Activated CD4-positive, alpha-beta T cell treated with anti-CD3 and anti-CD28 coated beads for 1 hour (primary cell): ENCODE measurements around the gene GFRA4.

Experiments used
- DNase-seq: peaks from one replicate; pipeline ENCODE4 v3.0.0-alpha.2; 2020

GFRA4 gene

DNA sequence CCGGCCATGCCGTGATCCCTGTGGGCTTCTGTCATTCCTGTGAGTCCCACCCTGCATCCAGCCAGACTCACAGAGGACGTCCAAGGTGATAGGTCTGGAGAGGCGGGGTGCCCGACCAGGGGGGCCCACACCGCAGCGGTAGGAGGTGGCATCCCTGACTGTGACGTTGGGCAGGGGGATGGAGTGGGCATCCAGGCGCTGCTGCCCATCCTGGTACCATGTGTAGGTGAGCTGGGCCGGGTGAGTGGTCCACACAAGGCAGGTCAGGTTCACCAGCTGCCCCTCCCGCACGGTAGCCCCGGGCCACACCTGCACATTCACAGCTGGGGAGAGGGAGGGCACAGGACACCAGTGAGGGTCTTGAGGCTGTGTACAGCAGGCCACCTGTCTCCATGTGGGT lies 30.2 kb upstream of the GFRA4 start:
- no peak for DNase-seq

GRCh38 chr20:3692706-3693294 lies 29.6 kb upstream of the GFRA4 start:
- no peak for DNase-seq

GRCh38 chr20:3691897-3692296 lies 28.7 kb upstream of the GFRA4 start:
- no peak for DNase-seq

- no peak for DNase-seq
Measured at GRCh38 chr20:3691306-3691705, 28.1 kb upstream of the GFRA4 start.

- no peak for DNase-seq
Measured at GRCh38 chr20:3690413-3690812, 27.2 kb upstream of the GFRA4 start.

- no peak for DNase-seq
Measured at GRCh38 chr20:3689978-3690377, 26.8 kb upstream of the GFRA4 start.

DNA sequence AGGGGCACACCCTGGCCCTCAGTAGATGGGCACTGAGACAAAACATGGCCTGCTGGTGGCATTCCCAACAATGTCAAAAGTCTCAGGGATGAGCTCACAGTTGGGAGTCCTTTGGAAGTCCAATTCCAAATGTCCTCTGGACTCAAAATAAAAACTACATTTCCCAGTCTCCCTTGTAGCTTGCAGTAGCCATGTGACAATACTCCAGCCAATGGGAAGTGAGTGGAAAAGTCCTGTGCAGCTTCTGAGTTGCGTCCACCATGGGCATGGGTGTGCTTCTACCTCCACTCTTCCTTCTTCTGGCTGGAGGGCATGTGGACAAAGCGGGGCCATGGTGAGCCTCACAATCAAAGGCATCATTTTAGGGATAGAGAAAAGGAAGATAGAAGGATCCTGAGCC lies 24.5 kb upstream of the GFRA4 start:
- no peak for DNase-seq

DNA sequence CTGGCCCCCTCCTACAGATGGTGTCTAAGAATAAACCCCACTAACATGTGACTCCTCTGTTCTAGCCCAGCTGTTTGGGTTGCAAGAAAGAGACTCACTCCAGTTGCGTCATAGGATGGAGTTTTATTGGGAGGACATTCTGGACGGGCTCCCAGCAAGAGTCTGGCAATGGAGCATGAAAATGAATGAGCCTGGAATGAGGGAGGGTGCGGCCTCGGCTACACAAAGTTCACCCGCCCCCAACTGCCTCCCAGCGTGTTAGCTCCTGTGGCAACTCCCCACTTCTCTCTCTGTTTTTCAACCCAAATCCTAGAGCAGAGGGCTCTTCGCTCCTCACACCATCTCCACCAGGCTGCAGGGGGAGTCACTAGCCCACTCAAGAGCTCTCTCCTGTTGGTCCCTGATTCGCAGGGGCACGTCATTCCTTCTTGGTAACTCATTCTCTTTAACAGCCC lies 23.7 kb upstream of the GFRA4 start:
- no peak for DNase-seq

DNA sequence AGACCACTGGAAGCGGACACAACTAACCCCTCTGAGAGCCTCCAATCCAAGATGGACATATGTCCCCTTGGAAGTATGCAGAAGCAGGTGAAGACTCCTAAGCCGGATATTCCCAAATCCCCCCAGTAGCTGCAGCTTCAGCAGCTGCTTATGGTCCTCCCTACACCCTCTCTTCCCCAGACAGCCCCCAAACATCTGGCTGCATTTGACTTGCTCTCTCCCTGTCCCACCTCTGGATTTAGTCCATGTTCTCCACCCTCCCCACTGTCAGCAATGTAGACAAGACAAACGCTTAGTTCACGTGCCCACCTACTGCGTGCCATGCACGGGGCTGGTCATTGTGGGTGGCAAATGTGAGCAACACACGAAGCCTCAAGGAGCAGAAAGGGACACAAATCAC lies 23.2 kb upstream of the GFRA4 start:
- no peak for DNase-seq

- no peak for DNase-seq
Measured at GRCh38 chr20:3685341-3685740, 22.1 kb upstream of the GFRA4 start.

GRCh38 chr20:3681931-3682781 lies 19.0 kb upstream of the GFRA4 start, which contains the start of gene ADAM33:
Gene ADAM33, minus strand, starts transcription at chr20:3682010. Its CDS starts 6 bp downstream, at chr20:3682004.
- DNase-seq, result no peak

DNA sequence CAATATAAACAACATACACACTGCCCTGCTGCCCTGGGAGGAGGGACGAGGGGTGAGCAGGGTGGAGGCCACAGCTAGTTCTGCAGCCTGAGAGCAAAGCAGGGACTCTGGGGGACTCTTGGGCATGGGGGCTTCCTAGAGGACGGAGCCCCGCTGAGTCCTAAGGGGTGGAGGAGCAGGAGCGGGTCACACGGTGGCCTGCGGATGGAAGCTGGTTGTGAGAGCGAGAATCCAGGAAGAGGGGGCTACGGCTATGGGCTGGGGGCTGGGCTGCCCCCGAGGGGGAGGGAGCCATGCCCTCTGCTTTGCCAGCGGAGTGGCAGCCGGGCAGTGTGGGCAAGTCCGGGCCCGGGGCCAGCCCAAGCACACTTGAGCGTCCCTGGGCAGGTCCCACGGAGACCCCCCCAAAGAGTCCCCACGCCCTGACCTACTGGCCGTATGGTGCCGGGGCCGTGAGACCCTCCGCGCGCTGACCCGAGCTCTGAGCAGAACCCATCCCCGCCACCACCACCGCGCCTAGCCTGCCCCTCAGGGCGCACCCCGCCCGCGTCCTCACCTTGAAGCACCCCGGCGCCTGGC lies 18.2 kb upstream of the GFRA4 start:
- DNase-seq, result no peak

GRCh38 chr20:3680701-3681351 lies 17.6 kb upstream of the GFRA4 start:
- DNase-seq, result no peak

DNA sequence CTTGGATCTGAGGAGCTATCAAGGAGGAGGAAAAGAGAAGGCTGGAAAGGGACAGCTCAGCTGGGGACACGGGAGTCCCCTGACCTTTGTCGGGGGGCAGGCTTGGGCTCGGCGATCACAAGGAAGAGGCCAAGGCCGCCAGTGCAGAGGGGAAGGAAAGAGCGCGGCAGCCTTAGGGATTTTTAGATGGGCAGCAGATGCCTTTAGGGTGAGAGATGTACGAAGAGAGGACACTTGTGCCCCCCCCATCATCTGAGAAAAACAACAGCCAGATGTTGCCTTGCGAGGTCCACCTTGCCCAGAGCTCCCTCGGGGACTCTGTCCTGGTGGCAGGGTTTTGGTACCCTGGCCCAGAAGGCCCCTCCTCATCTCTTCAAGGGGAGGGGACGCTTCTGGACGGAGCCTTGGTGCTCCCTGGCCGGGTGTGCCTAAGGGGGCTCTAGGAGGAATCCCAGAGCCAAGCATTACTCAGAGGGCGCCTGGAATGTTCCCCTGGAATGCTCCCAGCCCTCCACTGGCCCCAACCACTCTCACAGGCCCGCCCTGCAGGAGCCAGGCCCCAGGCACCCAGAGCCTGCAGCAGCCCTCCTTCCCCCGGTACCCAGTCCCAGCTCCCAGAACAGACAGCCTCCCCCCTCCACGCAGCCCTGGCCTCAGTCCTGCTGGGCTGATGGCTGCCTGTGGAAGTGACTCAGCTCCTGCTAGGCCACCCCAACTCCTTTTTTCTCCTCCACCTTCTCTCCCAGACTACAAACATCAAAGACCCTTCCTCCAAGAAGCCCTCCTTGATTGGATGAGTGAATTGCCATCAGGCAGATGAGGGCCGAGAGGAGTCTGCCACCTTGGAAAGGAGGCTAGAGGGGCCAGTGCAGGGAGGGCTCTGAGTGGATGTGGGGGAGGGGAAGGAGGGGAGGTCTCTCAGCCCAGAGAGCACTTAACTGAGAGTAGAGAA lies 16.8 kb upstream of the GFRA4 start:
- DNase-seq, result no peak

DNA sequence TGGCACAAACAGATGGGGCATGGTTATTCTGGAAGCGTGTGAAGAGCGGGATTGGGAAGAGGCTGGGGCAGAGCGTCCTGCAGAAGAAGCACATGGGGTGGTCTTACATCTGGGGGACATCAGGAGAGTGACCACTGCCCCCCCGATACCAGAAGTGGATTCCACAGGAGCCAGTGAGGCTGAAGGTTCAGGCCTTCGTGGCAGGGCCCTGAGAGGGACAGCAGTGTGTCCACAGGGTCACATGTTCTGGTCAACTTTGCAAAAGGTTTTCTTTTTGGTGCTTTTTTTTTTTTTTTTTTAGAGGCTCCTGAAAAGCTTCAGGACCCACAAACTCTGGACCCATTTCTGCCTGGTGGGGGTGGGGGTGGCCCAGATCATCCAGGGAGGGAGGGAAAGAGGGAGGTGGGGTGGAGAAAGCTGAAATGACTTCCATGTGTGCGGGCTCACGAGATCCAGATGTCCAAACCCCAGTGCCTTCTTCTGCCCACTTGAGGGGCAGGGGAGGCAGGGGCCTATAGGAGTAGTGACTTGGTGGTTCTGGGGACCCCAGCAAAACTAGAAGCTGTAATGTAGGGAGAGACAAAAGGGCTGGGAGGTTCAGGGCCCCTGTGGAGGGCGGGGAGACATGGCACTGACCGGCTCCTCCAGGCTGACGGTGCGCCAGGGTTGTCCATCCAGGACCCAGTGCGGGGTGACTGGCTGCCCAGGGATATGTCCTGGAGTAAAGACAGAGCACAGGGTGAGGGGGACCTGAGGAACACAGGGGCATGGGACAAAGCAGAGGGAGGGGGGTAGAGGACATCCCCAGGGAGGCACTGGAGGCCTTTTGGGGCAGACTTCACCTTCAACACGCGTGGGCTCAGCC lies 15.9 kb upstream of the GFRA4 start:
- DNase-seq, result no peak

DNA sequence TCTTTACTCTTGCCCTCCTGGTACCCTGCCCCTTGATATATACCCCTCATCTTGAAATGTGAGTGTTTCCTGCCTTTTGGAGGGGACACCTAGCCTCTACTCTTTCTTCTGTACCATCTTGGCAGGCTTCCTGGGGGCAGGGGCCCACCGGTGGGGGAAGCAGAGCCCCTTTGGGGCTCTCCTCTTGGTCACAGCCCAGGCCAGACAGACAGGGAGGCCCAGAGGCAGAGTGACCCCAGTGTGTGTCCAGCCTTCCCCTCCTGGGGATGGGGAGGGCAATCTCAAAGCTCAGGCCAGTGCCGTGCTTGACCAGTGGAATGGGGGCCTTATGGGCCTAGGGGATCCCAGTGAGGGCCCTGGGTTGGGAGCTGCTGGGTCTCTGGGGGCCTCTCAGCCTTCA lies 15.0 kb upstream of the GFRA4 start:
- DNase-seq, result no peak

DNA sequence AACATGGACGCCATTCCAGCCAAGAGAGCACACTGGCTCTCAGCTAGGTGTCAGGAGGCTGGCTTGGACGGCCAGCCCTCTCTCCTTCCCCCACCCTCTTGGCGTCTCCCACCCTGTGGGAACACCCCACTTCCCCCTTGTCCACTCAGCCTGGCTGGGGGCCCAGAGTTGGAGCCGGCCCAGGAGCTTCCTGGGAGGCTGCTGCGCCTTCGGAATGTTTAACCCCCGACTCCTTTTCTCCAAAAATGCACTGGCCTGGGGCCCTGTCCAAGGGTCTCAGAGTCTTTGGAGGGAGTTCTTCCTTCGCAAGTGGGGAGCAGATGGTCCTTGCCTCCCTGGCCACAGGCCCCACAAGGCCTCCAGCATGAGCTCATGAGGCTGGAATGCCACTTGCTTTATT lies 14.5 kb upstream of the GFRA4 start:
- no peak for DNase-seq

DNA sequence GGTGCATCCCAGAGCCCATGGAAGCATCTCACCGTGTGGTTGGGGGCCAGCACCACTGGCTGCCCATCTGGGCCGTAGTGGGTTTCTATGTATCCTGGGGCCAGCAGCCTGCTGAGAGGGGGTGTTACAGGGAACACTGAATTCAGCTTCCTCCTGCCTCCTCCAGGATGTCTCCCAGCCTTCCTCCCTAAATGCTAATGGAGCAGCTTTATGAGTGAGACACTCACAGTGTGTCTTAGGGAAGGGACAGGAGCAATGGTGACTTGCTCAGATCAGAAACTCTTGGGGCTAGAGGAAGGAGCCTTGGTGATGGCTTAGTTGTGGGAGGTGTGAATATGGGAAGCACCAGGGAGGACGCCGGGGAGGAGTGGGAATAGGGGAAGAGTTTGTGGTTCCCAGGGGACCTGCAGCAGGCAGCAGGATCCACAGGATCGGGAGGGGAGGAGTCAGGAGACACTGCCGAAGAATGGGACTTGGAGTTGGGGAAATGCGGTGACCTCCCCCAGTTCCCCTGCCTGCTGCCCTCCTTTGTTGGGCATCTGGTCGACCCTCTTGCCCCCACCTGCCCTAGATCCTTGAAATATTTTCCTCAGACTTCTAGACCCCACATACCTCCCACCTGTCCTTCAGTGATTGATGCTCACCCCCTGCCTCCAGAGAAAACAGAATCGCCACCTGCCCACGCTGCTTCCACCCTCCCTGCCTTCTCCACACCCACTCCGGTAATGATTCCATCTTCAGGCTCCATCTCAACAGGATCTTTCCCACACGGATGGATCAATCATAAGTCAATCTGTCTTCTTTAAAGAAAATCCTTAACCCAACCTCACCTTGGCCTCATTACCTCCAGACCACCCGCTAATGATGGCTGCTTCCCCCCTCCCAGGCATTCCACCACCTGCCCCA lies 12.0 kb upstream of the GFRA4 start:
- no peak for DNase-seq

GRCh38 chr20:3674447-3674846 lies 11.2 kb upstream of the GFRA4 start:
- DNase-seq, result no peak
